HepG2 (cell line): ENCODE data around the gene STK39. TPM values are rescaled to one million over a fixed set of nuclear protein-coding genes. Genes with fewer than 3 reads are reported as not detected.

Source experiments
- HHEX ChIP-seq: IDR thresholded peaks from 2 replicates; pipeline ENCODE4 v1.6.1; 2016; ENCODE audit warnings: control low read depth
- NCOA2 ChIP-seq: sonication (generic); formaldehyde crosslinking; IDR thresholded peaks from 2 replicates; pipeline ENCODE4 v1.8.0; 2022; ENCODE audit warnings: inconsistent platforms
- PAF1 ChIP-seq: IDR thresholded peaks from 2 replicates; pipeline ENCODE4 v1.6.1; 2016; ENCODE audit warnings: missing genetic modification reagents, missing compliant biosample characterization
- PRDM15 ChIP-seq: sonication (generic); formaldehyde crosslinking; IDR thresholded peaks from 2 replicates; pipeline ENCODE4 v1.4.0; 2020; ENCODE audit warnings: missing genetic modification reagents
- TAF15 ChIP-seq: fragments of 200-400 bp; formaldehyde crosslinking; IDR thresholded peaks from one replicate; pipeline ENCODE4 v1.6.1; 2018; ENCODE audit warnings: mild to moderate bottlenecking, low read depth, low read length; ENCODE audit not compliant: poor library complexity, severe bottlenecking
- THYN1 ChIP-seq: sonication (generic); formaldehyde crosslinking; IDR thresholded peaks from 2 replicates; pipeline ENCODE4 v1.8.1; 2023; ENCODE audit warnings: low read depth, mild to moderate bottlenecking, moderate library complexity, missing genetic modification reagents, borderline replicate concordance
- ZBTB42 ChIP-seq: sonication (generic); formaldehyde crosslinking; IDR thresholded peaks from 2 replicates; pipeline ENCODE4 v1.5.0; 2020; ENCODE audit warnings: mild to moderate bottlenecking, missing genetic modification reagents
- ZGPAT ChIP-seq: IDR thresholded peaks from 2 replicates; pipeline ENCODE4 v1.6.1; 2016; ENCODE audit warnings: mild to moderate bottlenecking
- ZNF232 ChIP-seq: sonication (generic); formaldehyde crosslinking; IDR thresholded peaks from 2 replicates; pipeline ENCODE4 v1.4.0; 2020; ENCODE audit warnings: missing genetic modification reagents, borderline replicate concordance
- ZNF503 ChIP-seq: sonication (generic); formaldehyde crosslinking; IDR thresholded peaks from 2 replicates; pipeline ENCODE4 v1.4.0; 2020; ENCODE audit warnings: missing genetic modification reagents
- ZNF574 ChIP-seq: sonication (generic); formaldehyde crosslinking; IDR thresholded peaks from 2 replicates; pipeline ENCODE4 v1.4.0; 2020; ENCODE audit warnings: missing genetic modification reagents
- ZNF710 ChIP-seq: sonication (generic); formaldehyde crosslinking; IDR thresholded peaks from 2 replicates; pipeline ENCODE4 v1.5.0; 2020; ENCODE audit warnings: mild to moderate bottlenecking, missing genetic modification reagents, borderline replicate concordance
- polyA plus RNA-seq, 8 experiments: library from polyadenylated mRNA; depleted of rRNA in 3 of 8; stranded (reverse) in 7 of 8; unstranded in 1 of 8; fragments of >200 nt; fragmentation: Illumina TruSeq in 4 of 8; extraction: Trizol in 4 of 8; gene quantifications; 2 replicates each; pipeline versions ENCODE4 v1.2.1 to v1.2.3, GENCODE V29; 2011 to 2016; ENCODE audit warnings: low read depth in 4 of 8, missing spikeins in 1 of 8, mixed read lengths in 1 of 8; ENCODE audit not compliant: insufficient read depth in 1 of 8
- total RNA-seq, 5 experiments: library from RNA; depleted of rRNA; stranded (reverse); fragments of >200 nt; fragmentation: Illumina TruSeq; extraction: Trizol; gene quantifications; 2 replicates each; pipeline ENCODE4 v1.2.3, GENCODE V29; 2016; ENCODE audit warnings: low read depth in 1 of 5

The STK39 gene
- total and polyA plus RNA-seq, 2 of the 13 experiments (the other 11 are each of a cell fraction or from before 2014, with no cell fraction given), result 27.3 to 38.4 TPM

- TF ChIP-seq ZNF232 (CRISPR knock-in tag) (peak; percentile 77; the same call in 1 of the 2 replicates), PRDM15 (CRISPR knock-in tag) (no peak), ZNF574 (peak; percentile 57), ZNF710 (peak; percentile 96; the same call in 1 of the 2 replicates), HHEX (CRISPR knock-in tag) (0 out of 2 replicates have a peak, but pooled peaks have one; percentile 40), ZBTB42 (CRISPR knock-in tag) (no peak), ZGPAT (0 out of 2 replicates have a peak, but pooled peaks have one; percentile 62), ZNF503 (CRISPR knock-in tag) (no peak), TAF15 (no peak), NCOA2 (CRISPR knock-in tag) (peak; percentile 98), THYN1 (CRISPR knock-in tag) (no peak), PAF1 (no peak)
Observed at GRCh38 chr2:168166902-168167510, 80.4 kb downstream of the STK39 start (continued).
